K562 (cell line): ENCODE measurements around the gene KCNMB2. TPM values are rescaled to one million over a fixed set of nuclear protein-coding genes. Genes with fewer than 3 reads are reported as not detected.
A peak's percentile ranks its signal among the peaks of the same experiment; 100 is the strongest.

ENCODE experiments used
- ATAC-seq: fragments of 200-7000 bp; cut with Tn5 transposase; 3 replicates; pipeline ENCODE4 v1.9.1; 2020; ENCODE audit warnings: moderate library complexity
- BruUV-seq: library from RNA; stranded (reverse); fragments of 400-500 nt; replicated peaks from 2 replicates; lab custom pipeline; 2021; lab: Mats Ljungman, UMichigan
- CTCF ChIA-PET: fragments of 300-600 bp; formaldehyde crosslinking; extraction: SDS; loops from one replicate; lab custom pipeline; 2021; ENCODE audit warnings: low intra/inter-chr PET ratio; lab: Yijun Ruan, JAX
- POLR2A ChIA-PET: fragments of 300-600, 350-650 bp; sonication (Branson Sonifier 250); formaldehyde crosslinking; extraction: SDS; loops from one replicate; lab custom pipeline; 2021; ENCODE audit warnings: antibody characterized with exemption, inconsistent platforms; lab: Yijun Ruan, JAX
- DNase-seq, 4 experiments: peaks; one replicate each; pipeline versions ENCODE4 v3.0.0 to v3.0.0-alpha.2; 2011 to 2018; ENCODE audit warnings: low spot score in 3 of 4, mixed read lengths in 3 of 4; ENCODE audit errors: extremely low read depth in 1 of 4
- FAIRE-seq: peaks from 2 replicates; lab custom pipeline; 2011; peaks lifted over from hg19 to GRCh38; lab: Jason Lieb, UNC
- H2AFZ ChIP-seq: 2 replicates; pipeline ENCODE4 v1.6.0; 2011; ENCODE audit warnings: low read depth, low read length, control low read depth, inconsistent platforms
- H3K27ac ChIP-seq: fragments of 200-600 bp; 3 replicates; pipeline ENCODE4 v1.8.0; 2011; ENCODE audit warnings: low read depth, mild to moderate bottlenecking, control low read depth, inconsistent platforms, low read length, moderate library complexity, mixed read lengths; ENCODE audit errors: extremely low read depth
- H3K27me3 ChIP-seq, 2 experiments: fragments of 300-600 bp in 1 of 2; 2 replicates in 1 of 2; 3 replicates in 1 of 2; pipeline versions ENCODE4 v1.6.0 to v1.8.0; 2011; ENCODE audit warnings: inconsistent platforms in 2 of 2, low read length in 2 of 2, mild to moderate bottlenecking in 1 of 2, mixed read lengths in 1 of 2, moderate library complexity in 1 of 2; ENCODE audit not compliant: control insufficient read depth in 2 of 2, insufficient read depth in 2 of 2
- H3K36me3 ChIP-seq: fragments of 300-600 bp; 3 replicates; pipeline ENCODE4 v1.8.0; 2011; ENCODE audit warnings: mild to moderate bottlenecking, low read length, inconsistent platforms; ENCODE audit not compliant: control insufficient read depth, insufficient read depth
- H3K4me1 ChIP-seq, 2 experiments: fragments of 200-600 bp in 1 of 2; replicated peaks in 1 of 2; 2 replicates in 1 of 2; 3 replicates in 1 of 2; pipeline versions ENCODE4 v1.5.1 to v1.8.0; 2011; ENCODE audit warnings: inconsistent platforms in 2 of 2, low read length in 2 of 2, mild to moderate bottlenecking in 1 of 2, mixed read lengths in 1 of 2, moderate library complexity in 1 of 2; ENCODE audit not compliant: control insufficient read depth in 2 of 2, insufficient read depth in 2 of 2
- H3K4me2 ChIP-seq: 2 replicates; pipeline ENCODE4 v1.6.1; 2011; ENCODE audit warnings: low read length, control low read depth, inconsistent platforms, mixed read lengths; ENCODE audit not compliant: insufficient read depth
- H3K4me3 ChIP-seq: fragments of 200-600 bp; sonication (generic), shearing (Covaris generic); 2 replicates; pipeline ENCODE4 v1.5.1; 2016; ENCODE audit warnings: control low read depth, inconsistent platforms
- H3K79me2 ChIP-seq: fragments of 200-600 bp; 3 replicates; pipeline ENCODE4 v1.8.0; 2011; ENCODE audit warnings: low read length, inconsistent platforms; ENCODE audit not compliant: control insufficient read depth, insufficient read depth
- H3K9ac ChIP-seq, 2 experiments: 2 replicates each; pipeline versions ENCODE4 v1.6.0 to v1.6.1; 2011; ENCODE audit warnings: low read depth in 2 of 2, low read length in 2 of 2, control low read depth in 1 of 2, inconsistent platforms in 1 of 2, mild to moderate bottlenecking in 1 of 2, mixed read lengths in 1 of 2; ENCODE audit not compliant: insufficient read depth in 1 of 2
- H3K9me1 ChIP-seq: one replicate; pipeline ENCODE4 v1.6.0; 2011; ENCODE audit warnings: inconsistent platforms, mild to moderate bottlenecking, low read length, moderate library complexity; ENCODE audit not compliant: control insufficient read depth, insufficient read depth
- H3K9me3 ChIP-seq: replicated peaks from 2 replicates; pipeline ENCODE4 v1.5.1; 2011; ENCODE audit warnings: low read depth, low read length, inconsistent platforms; ENCODE audit not compliant: control insufficient read depth, insufficient read depth
- H4K20me1 ChIP-seq: replicated peaks from 2 replicates; pipeline ENCODE4 v1.6.1; 2011; ENCODE audit warnings: low read length, inconsistent platforms, mixed read lengths; ENCODE audit not compliant: control insufficient read depth, insufficient read depth
- CBFA2T3 ChIP-seq: fragments of 450-650 bp; IDR thresholded peaks from 2 replicates; pipeline ENCODE4 v1.6.1; 2017
- ELF4 ChIP-seq: fragments of 450-650 bp; formaldehyde crosslinking; IDR thresholded peaks from 2 replicates; pipeline ENCODE4 v1.4.0; 2022; ENCODE audit warnings: missing genetic modification characterization
- HOMEZ ChIP-seq: fragments of 250-450 bp; sonication (Bioruptor Pico); IDR thresholded peaks from 2 replicates; pipeline ENCODE4 v1.4.0; 2020; ENCODE audit warnings: mild to moderate bottlenecking, moderate library complexity
- JUNB ChIP-seq: fragments of 450-650 bp; formaldehyde crosslinking; conservative IDR thresholded peaks from 2 replicates; pipeline ENCODE4 v1.4.0; 2020; ENCODE audit warnings: mild to moderate bottlenecking
- POLR2A ChIP-seq: fragments of 450-650 bp; conservative IDR thresholded peaks from 2 replicates; pipeline ENCODE4 v1.6.1; 2016
- ZBTB8A ChIP-seq: fragments of 450-650 bp; IDR thresholded peaks from 2 replicates; pipeline ENCODE4 v1.6.1; 2018; ENCODE audit warnings: mild to moderate bottlenecking, moderate library complexity; ENCODE audit not compliant: partially characterized antibody
- ZEB2 ChIP-seq: fragments of 450-650 bp; IDR thresholded peaks from 2 replicates; pipeline ENCODE4 v1.6.1; 2016
- ZFPM2 ChIP-seq: fragments of 250-450 bp; sonication (Bioruptor Pico); IDR thresholded peaks from 2 replicates; pipeline ENCODE4 v1.5.1; 2022; ENCODE audit warnings: mild to moderate bottlenecking
- ZNF165 ChIP-seq: fragments of 250-450 bp; sonication (Bioruptor Pico); IDR thresholded peaks from 2 replicates; pipeline ENCODE4 v1.4.0; 2020; ENCODE audit warnings: borderline replicate concordance
- ZNF277 ChIP-seq: fragments of 250-450 bp; sonication (Bioruptor Pico); IDR thresholded peaks from 2 replicates; pipeline ENCODE4 v1.8.0; 2022; ENCODE audit warnings: inconsistent platforms, mild to moderate bottlenecking, moderate library complexity, borderline replicate concordance
- ZNF324 ChIP-seq: fragments of 250-450 bp; sonication (Bioruptor Pico); IDR thresholded peaks from 2 replicates; pipeline ENCODE4 v1.4.0; 2020; ENCODE audit warnings: mild to moderate bottlenecking
- WGBS: fragments of 100-300 bp; shearing (Covaris generic); methylation state at CpG from one replicate; pipeline ENCODE4 v1.1.6; 2016; ENCODE audit warnings: low coverage, mixed read lengths; ENCODE audit not compliant: insufficient coverage; ENCODE audit errors: missing lambda C conversion rate; 5-methylcytosine and 5-hydroxymethylcytosine counted together
- in situ Hi-C: fragments of 300-500 bp; cut with MboI; formaldehyde crosslinking; loops from 4 replicates; pipeline ENCODE4 v1.15.0; 2018; ENCODE audit warnings: inconsistent platforms, mixed read lengths
- intact Hi-C: fragments of 100-400 bp; cut with micrococcal nuclease; formaldehyde crosslinking; loops from 2 replicates; pipeline ENCODE4 v1.14.2; 2022
- polyA plus RNA-seq, 8 experiments: library from polyadenylated mRNA; depleted of rRNA in 4 of 8; stranded (reverse) in 5 of 8; unstranded in 3 of 8; fragments of >200 nt; fragmentation: Nextera tagmentation in 2 of 8; fragmentation: Illumina TruSeq in 1 of 8; extraction: Ambion mirVana in 2 of 8; extraction: Trizol in 1 of 8; gene quantifications; 2 replicates each; pipeline versions ENCODE4 v1.2.1 to v1.2.3, GENCODE V29; 2011 to 2014; ENCODE audit warnings: inconsistent platforms in 1 of 8, missing spikeins in 1 of 8
- total RNA-seq, 7 experiments: library from RNA; depleted of rRNA in 6 of 7; stranded (reverse); fragments of >200 nt in 6 of 7; fragmentation: Illumina TruSeq in 2 of 7; extraction: Trizol in 2 of 7; gene quantifications; 2 replicates each; pipeline versions ENCODE4 v1.2.1 to v1.2.3, GENCODE V29; 2011 to 2021; ENCODE audit warnings: low replicate concordance in 1 of 7
- TF ChIP-seq, protein P1 (sequence below): sonication (generic); formaldehyde crosslinking; IDR thresholded peaks from 2 replicates; pipeline ENCODE4 v1.8.1; 2023; ENCODE audit warnings: mild to moderate bottlenecking, missing genetic modification reagents

Gene KCNMB2
- total and polyA plus RNA-seq, 9 of the 15 experiments (the other 6 are each of a cell fraction or from before 2014, with no cell fraction given) = 0.04 to 0.15 TPM; not detected in 7

GRCh38 chr3:178669758-178670157, 133.5 kb downstream of the KCNMB2 start:
- 0 out of 2 replicates have a peak, but pooled peaks have one; percentile 11 for TF ChIP-seq ELF4 (CRISPR knock-in tag)
- TF ChIP-seq ZBTB8A = no peak
- Histone ChIP-seq H3K9ac (no peak overlapping the region), H3K27ac (no peak overlapping the region), H3K4me3 (no peak overlapping the region), H3K9me1 (no peaks in the 10 kb centered on the region), H3K4me1 (no peaks in the 10 kb centered on the region), H3K79me2 (no peaks in the 10 kb centered on the region), H2AFZ (no peak overlapping the region), H3K4me2 (no peak overlapping the region), H3K9me3 (no peaks in the 10 kb centered on the region), H3K27me3 (no peaks in the 10 kb centered on the region), H4K20me1 (no peaks in the 10 kb centered on the region), H3K36me3 (no peaks in the 10 kb centered on the region)
- 11% methylated on average over 2 of the region's 2 CpGs for WGBS
- ATAC-seq = no peak
- intact Hi-C loops (no loop called here), in situ Hi-C loops (no loop called here)
- DNase-seq = no peak
- no peak for FAIRE-seq
- ChIA-PET POLR2A (no interaction called here), CTCF (no interaction called here)
- no TSS peak for BruUV-seq

- Histone ChIP-seq H3K9me3 (no peaks in the 10 kb centered on the region), H3K27ac (no peak overlapping the region), H3K9me1 (no peaks in the 10 kb centered on the region), H2AFZ (no peak overlapping the region), H3K79me2 (no peaks in the 10 kb centered on the region), H3K4me3 (no peak overlapping the region), H3K4me1 (no peaks in the 10 kb centered on the region), H4K20me1 (no peaks in the 10 kb centered on the region), H3K27me3 (no peaks in the 10 kb centered on the region), H3K4me2 (no peak overlapping the region), H3K36me3 (no peaks in the 10 kb centered on the region), H3K9ac (no peak overlapping the region)
- WGBS = 2% methylated on average over 3 of the region's 3 CpGs
- CTCF ChIA-PET = no interaction called here
- no TSS peak for BruUV-seq
- no peak for FAIRE-seq
- no peak for DNase-seq
- POLR2A ChIA-PET = no interaction called here
- intact Hi-C loops = no loop called here
- no peak for ATAC-seq
- in situ Hi-C loops = no loop called here
- TF ChIP-seq JUNB (CRISPR knock-in tag) = no peak
- TF ChIP-seq CBFA2T3 = no peak
- no peak for TF ChIP-seq ZNF324 (CRISPR knock-in tag)
- no peak for TF ChIP-seq ZNF165
- no peak for TF ChIP-seq ZEB2
- TF ChIP-seq HOMEZ (CRISPR knock-in tag) = no peak
- TF ChIP-seq, protein P1, sequence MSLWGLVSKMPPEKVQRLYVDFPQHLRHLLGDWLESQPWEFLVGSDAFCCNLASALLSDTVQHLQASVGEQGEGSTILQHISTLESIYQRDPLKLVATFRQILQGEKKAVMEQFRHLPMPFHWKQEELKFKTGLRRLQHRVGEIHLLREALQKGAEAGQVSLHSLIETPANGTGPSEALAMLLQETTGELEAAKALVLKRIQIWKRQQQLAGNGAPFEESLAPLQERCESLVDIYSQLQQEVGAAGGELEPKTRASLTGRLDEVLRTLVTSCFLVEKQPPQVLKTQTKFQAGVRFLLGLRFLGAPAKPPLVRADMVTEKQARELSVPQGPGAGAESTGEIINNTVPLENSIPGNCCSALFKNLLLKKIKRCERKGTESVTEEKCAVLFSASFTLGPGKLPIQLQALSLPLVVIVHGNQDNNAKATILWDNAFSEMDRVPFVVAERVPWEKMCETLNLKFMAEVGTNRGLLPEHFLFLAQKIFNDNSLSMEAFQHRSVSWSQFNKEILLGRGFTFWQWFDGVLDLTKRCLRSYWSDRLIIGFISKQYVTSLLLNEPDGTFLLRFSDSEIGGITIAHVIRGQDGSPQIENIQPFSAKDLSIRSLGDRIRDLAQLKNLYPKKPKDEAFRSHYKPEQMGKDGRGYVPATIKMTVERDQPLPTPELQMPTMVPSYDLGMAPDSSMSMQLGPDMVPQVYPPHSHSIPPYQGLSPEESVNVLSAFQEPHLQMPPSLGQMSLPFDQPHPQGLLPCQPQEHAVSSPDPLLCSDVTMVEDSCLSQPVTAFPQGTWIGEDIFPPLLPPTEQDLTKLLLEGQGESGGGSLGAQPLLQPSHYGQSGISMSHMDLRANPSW = no peak
- no peak for TF ChIP-seq POLR2A
- TF ChIP-seq ZFPM2 = no peak
- TF ChIP-seq ZNF277 (CRISPR knock-in tag) = no peak
These were observed 135.1 kb downstream of the KCNMB2 start for GRCh38 chr3:178671377-178671776.
